Measurements from ENCODE around the gene SLC15A2. TPM values are rescaled to one million over a fixed set of nuclear protein-coding genes. Genes with fewer than 3 reads are reported as not detected.
A peak's percentile ranks its signal among the peaks of the same experiment; 100 is the strongest.
"Not testable (repeated sequence)": the region's sequence is repeated elsewhere in the genome, so short reads cannot be mapped to it uniquely, and the experiment has no call there.

SLC15A2 gene
- total and polyA plus RNA-seq, 2 experiments from 2014 or later, result 0.26 to 0.90 TPM

DNA sequence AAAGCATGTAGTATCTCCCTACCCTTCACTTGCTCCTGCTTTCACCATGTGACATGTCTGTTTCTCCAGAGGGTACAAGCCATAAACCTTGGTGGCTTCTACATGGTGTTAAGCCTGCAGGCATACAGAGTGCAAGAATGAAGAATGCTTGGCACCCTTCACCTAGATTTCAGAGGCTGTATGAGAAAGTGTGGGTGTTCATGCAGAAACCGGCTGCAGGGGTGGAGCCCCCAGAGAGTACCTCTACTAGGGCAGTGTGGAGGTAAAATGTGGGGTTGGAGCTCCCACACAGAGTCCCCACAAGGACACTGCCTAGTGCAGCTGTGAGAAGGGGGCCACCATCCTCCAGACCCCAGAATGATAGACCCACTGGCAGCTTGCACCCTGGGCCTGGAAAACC is 32.2 kb downstream of the SLC15A2 start (continued):
- TF ChIP-seq, protein P1, sequence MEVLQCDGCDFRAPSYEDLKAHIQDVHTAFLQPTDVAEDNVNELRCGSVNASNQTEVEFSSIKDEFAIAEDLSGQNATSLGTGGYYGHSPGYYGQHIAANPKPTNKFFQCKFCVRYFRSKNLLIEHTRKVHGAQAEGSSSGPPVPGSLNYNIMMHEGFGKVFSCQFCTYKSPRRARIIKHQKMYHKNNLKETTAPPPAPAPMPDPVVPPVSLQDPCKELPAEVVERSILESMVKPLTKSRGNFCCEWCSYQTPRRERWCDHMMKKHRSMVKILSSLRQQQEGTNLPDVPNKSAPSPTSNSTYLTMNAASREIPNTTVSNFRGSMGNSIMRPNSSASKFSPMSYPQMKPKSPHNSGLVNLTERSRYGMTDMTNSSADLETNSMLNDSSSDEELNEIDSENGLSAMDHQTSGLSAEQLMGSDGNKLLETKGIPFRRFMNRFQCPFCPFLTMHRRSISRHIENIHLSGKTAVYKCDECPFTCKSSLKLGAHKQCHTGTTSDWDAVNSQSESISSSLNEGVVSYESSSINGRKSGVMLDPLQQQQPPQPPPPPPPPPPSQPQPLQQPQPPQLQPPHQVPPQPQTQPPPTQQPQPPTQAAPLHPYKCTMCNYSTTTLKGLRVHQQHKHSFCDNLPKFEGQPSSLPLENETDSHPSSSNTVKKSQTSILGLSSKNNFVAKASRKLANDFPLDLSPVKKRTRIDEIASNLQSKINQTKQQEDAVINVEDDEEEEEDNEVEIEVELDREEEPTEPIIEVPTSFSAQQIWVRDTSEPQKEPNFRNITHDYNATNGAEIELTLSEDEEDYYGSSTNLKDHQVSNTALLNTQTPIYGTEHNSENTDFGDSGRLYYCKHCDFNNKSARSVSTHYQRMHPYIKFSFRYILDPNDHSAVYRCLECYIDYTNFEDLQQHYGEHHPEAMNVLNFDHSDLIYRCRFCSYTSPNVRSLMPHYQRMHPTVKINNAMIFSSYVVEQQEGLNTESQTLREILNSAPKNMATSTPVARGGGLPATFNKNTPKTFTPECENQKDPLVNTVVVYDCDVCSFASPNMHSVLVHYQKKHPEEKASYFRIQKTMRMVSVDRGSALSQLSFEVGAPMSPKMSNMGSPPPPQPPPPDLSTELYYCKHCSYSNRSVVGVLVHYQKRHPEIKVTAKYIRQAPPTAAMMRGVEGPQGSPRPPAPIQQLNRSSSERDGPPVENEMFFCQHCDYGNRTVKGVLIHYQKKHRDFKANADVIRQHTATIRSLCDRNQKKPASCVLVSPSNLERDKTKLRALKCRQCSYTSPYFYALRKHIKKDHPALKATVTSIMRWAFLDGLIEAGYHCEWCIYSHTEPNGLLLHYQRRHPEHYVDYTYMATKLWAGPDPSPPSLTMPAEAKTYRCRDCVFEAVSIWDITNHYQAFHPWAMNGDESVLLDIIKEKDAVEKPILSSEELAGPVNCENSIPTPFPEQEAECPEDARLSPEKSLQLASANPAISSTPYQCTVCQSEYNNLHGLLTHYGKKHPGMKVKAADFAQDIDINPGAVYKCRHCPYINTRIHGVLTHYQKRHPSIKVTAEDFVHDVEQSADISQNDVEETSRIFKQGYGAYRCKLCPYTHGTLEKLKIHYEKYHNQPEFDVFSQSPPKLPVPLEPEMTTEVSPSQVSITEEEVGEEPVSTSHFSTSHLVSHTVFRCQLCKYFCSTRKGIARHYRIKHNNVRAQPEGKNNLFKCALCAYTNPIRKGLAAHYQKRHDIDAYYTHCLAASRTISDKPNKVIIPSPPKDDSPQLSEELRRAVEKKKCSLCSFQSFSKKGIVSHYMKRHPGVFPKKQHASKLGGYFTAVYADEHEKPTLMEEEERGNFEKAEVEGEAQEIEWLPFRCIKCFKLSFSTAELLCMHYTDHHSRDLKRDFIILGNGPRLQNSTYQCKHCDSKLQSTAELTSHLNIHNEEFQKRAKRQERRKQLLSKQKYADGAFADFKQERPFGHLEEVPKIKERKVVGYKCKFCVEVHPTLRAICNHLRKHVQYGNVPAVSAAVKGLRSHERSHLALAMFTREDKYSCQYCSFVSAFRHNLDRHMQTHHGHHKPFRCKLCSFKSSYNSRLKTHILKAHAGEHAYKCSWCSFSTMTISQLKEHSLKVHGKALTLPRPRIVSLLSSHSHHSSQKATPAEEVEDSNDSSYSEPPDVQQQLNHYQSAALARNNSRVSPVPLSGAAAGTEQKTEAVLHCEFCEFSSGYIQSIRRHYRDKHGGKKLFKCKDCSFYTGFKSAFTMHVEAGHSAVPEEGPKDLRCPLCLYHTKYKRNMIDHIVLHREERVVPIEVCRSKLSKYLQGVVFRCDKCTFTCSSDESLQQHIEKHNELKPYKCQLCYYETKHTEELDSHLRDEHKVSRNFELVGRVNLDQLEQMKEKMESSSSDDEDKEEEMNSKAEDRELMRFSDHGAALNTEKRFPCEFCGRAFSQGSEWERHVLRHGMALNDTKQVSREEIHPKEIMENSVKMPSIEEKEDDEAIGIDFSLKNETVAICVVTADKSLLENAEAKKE (CRISPR knock-in tag; IDR thresholded peaks at IDR 0.05), result no peak
- TF ChIP-seq CREB1 (CRISPR knock-in tag; IDR thresholded peaks at IDR 0.05; ENCODE audit: low read depth) (no peak), ZNF331 (CRISPR knock-in tag; IDR thresholded peaks at IDR 0.05; ENCODE audit: low read depth) (no peak), JUNB (IDR thresholded peaks at IDR 0.05; ENCODE audit: unreplicated experiment) (no peak), ZNF114 (CRISPR knock-in tag; IDR thresholded peaks at IDR 0.05) (no peak), NANOG (IDR thresholded peaks at IDR 0.05; ENCODE audit: borderline replicate concordance) (no peak), EZH2phosphoT487 (IDR thresholded peaks at IDR 0.05; ENCODE audit: unreplicated experiment) (no peak)
- TF ChIP-seq, protein P2, sequence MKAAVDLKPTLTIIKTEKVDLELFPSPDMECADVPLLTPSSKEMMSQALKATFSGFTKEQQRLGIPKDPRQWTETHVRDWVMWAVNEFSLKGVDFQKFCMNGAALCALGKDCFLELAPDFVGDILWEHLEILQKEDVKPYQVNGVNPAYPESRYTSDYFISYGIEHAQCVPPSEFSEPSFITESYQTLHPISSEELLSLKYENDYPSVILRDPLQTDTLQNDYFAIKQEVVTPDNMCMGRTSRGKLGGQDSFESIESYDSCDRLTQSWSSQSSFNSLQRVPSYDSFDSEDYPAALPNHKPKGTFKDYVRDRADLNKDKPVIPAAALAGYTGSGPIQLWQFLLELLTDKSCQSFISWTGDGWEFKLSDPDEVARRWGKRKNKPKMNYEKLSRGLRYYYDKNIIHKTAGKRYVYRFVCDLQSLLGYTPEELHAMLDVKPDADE (IDR thresholded peaks at IDR 0.05), result no peak

DNA sequence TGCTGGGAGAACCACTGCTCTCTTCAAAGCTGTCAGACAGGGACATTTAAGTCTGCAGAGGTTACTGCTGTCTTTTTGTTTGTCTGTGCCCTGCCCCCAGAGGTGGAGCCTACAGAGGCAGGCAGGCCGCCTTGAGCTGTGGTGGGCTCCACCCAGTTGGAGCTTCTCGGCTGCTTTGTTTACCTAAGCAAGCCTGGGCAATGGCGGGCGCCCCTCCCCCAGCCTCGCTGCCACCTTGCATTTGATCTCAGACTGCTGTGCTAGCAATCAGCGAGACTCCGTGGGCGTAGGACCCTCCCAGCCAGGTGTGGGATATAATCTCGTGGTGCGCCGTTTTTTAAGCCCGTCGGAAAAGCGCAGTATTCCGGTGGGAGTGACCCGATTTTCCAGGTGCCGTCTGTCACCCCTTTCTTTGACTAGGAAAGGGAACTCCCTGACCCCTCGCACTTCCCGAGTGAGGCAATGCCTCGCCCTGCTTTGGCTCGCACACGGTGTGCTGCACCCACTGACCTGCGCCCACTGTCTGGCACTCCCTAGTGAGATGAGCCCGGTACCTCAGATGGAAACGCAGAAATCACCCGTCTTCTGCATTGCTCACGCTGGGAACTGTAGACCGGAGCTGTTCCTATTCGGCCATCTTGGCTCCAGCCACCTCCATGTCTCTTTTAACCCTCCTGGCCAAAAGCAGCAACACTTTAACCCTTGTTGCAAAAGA is 44.1 kb downstream of the SLC15A2 start:
- 0 out of 2 replicates have a peak overlapping the region, but pooled peaks have one; percentile 16 for H3K27ac ChIP-seq (ENCODE audit: low read depth)
- not testable (repeated sequence) for H3K27me3 Mint-ChIP-seq (ENCODE audit: insufficient read depth, low read depth, poor library complexity); H3K36me3 ChIP-seq (ENCODE audit: insufficient read depth); H3K4me2 ChIP-seq; ATAC-seq; H2AFZ ChIP-seq; H3K9me3 Mint-ChIP-seq; H4K20me1 ChIP-seq (replicated peaks; ENCODE audit: insufficient read depth); H3K27me3 ChIP-seq (ENCODE audit: insufficient read depth); H3K9me2 ChIP-seq (ENCODE audit: insufficient read depth); H3K79me2 ChIP-seq (replicated peaks; ENCODE audit: insufficient read depth); H3K4me3 ChIP-seq; DNase-seq (ENCODE audit: low spot score); H3K4me1 ChIP-seq (ENCODE audit: insufficient read depth); H3F3A ChIP-seq (replicated peaks; ENCODE audit: low read depth)
- Mint-ChIP-seq H3K4me1 (peaks cover 25% of the 10 kb centered on the region), H3K4me3 (peak overlapping the region; percentile 1; the same call in 1 of the 3 replicates), H3K27ac (peak overlapping the region; percentile 86; the same call in 1 of the 2 replicates), H3K36me3 (ENCODE audit: low read depth) (peaks cover 24% of the 10 kb centered on the region)

Measured in GM23338 (cell line).